GM21515 (cell line): Measurements from ENCODE around the gene ZNF398.

ENCODE experiments used
- ATAC-seq: cut with Tn5 transposase; IDR thresholded peaks from one replicate; pipeline ENCODE4 v1.9.1; 2021; ENCODE audit not compliant: unreplicated experiment

Gene ZNF398

GRCh38 chr7:149195180-149196150 lies 48.2 kb downstream of the ZNF398 start, which contains the start of gene ZNF282:
Gene ZNF282 (plus strand): TSS chr7:149195546. CDS start chr7:149195590, 44 bp downstream.
- ATAC-seq = peak; percentile 88

DNA sequence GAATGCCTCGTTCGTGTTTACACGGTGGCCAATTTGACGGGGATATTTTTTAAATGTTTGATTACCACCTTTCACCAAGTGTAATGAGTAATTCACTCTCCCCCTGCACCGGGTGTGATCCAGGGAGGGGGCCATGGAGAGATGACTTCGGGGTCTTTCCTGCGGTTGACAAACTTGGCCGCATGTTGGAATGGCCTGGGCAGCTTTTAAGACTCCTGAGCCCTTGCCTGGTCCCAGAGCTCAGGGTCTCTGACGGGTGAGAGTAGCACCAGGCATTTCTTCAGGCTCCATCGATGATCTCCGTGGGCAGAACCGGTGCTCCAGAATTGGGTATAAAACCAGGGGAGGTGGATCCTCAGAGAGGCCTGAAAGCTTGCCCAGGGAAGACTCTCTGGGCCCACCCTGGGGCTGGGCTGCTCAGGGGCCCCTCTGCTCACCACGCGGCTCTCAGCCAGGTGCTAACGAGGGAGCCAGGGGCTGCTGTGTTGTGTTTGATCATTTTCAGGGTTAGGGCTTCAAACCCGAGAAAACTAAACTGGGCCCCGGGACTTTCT lies 49.0 kb downstream of the ZNF398 start:
- no peak for ATAC-seq

DNA sequence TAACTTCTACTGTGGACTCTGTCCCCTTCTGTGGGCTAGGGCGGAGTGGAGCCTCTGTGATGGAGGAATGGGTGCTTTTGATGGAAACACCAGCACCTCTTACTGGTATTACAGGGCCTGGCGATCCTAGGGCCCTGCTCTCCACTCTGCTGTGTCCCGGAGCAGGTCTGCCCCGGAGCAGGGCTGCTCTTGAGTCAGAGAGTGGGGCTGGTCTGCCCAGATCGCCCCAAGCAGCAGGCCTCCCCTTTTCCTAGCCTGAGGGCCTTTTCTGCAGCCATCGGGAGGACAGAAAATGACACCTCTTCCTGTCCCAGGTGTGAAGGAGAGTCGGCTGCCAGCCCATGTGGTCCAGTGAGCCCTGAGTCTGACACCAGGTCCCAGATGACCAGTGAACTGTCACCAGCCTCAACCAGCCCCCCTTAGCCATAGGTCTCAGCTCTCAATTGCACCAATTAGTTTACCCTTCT lies 49.5 kb downstream of the ZNF398 start:
- ATAC-seq = no peak

DNA sequence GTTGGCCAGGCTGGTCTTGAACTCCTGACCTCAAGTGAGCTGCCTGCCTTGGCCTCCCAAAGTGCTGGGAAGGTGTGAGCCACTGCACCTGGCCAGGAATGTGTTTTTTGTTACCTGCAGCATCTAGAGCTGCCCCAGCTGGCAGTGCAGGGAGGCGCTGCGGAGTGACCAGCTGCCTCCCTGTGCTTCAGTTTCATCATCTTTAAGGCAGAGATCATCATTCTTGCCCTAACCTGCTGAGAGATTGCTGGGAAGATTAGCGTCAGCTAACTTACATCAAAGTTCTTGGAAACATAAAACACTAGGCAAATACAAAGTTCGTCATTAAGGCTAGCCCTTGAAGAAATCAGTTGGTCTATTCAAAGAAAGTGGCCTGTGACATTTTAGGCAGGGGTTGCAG lies 50.4 kb downstream of the ZNF398 start:
- no peak for ATAC-seq

DNA sequence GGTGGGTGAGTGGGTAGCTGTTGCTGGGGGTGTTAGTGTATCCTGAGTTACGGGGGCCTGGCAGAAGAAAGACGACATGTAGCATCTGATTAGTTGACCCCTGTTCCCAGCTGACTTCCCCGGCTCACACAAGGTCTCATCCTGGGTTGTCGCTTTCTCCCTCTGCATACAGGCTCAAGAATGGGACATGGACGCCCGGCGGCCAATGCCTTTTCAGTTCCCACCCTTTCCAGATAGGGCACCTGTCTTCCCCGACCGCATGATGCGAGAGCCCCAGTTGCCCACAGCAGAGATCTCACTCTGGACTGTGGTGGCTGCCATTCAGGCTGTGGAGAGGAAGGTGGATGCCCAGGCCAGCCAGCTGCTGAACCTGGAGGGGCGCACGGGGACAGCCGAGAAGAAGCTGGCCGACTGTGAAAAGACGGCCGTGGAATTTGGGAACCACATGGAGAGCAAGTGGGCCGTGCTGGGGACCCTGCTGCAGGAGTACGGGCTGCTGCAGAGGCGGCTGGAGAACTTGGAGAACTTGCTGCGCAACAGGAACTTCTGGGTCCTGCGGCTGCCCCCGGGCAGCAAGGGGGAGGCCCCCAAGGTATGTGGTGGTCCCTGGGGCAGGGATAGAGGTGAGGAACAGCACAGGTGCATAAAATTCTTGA lies 51.0 kb downstream of the ZNF398 start:
- ATAC-seq = no peak

GRCh38 chr7:149199234-149199995 lies 52.2 kb downstream of the ZNF398 start:
- no peak for ATAC-seq

- ATAC-seq = no peak
Measured at GRCh38 chr7:149202831-149203231, 55.6 kb downstream of the ZNF398 start.

GRCh38 chr7:149205690-149206381 lies 58.6 kb downstream of the ZNF398 start:
- no peak for ATAC-seq

DNA sequence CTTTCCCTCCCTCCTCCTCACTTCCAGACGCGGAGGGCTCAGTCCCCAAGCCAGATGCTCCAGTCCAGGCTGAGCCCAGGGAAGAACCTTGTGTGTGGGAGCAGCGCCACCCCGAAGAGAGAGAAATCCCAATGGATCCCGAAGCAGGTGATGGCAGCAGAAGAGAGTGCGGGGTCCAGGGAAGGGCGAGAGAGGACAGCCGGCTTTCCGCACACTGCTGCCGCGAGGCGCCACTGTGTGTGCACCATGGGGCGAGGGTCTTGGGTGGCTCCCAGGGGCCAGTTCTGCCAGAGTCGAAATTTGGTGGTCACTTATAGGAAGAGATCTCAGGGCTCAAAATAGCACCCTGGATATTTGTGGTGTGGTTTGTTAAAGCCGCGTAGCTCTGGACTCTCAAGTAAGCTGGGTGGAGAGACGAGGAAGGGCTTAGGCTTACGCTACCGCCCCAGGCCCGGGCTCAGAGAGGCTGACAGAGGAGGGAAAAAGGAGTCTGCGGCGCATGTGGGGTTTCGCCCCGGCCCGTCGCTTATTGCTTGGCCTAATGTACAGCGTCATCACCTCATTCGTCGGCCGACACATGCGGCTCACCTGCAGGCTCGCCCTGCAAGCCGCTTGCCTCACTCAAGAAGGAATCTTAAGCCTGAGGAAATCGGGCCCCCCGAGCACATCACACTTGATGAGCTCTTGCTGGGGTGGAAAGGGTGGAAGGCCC lies 60.2 kb downstream of the ZNF398 start:
- ATAC-seq = no peak

DNA sequence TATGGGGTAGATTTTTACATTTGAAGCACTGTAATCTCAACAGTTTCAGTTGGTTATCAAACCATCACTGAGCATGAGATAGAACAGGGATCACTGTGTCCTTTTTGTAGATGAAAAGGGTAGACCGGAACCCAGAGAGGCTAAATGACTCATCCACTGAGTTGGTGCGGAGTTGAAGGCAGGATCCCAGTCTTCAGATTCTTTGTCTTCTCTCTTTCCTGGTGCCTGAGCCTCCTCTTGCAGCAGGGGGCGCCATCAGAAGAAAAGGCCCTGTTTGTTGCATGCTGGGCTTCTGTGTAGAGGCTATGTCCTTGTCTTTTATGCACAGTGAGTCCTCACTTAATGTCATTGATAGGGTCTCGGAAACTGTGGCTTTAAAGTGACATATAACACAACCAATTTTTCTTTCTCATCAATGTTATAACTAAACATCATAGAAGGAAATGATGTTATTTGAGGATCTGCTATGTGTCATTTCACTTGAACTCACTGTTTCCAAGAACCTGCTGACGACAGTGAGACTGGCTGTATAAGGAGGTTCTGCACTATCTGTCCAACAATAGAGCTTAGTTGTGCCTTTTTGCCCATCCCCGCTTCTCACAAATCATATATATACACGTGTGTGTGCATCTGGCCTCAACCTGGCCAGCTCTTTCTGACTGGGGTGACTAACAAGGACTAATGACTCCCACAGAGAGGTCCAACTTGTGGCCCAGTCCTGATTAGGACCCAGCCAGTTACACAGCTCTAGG lies 62.4 kb downstream of the ZNF398 start:
- ATAC-seq = no peak

GRCh38 chr7:149210551-149210950 lies 63.3 kb downstream of the ZNF398 start:
- ATAC-seq = no peak

GRCh38 chr7:149214020-149214720 lies 66.9 kb downstream of the ZNF398 start:
- ATAC-seq = no peak

DNA sequence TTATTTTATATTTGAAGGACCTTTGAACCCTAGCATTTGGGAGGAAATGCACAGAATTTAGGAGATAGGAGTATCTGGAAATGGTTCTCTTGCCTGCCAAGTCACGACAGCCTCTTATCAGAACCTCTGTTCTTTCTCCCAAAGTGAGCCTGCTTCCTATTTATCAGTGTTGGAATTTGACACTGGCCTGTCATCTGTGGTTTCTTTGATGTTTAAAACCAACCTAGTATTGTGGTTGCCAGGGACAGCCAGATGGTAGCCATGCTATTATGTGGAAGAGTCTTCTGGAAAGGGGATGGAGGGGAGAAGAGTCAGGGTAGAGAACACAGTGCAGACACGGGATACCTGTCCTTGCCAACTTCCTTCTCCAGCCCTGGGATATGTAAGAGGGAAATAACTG lies 69.1 kb downstream of the ZNF398 start:
- no peak for ATAC-seq

DNA sequence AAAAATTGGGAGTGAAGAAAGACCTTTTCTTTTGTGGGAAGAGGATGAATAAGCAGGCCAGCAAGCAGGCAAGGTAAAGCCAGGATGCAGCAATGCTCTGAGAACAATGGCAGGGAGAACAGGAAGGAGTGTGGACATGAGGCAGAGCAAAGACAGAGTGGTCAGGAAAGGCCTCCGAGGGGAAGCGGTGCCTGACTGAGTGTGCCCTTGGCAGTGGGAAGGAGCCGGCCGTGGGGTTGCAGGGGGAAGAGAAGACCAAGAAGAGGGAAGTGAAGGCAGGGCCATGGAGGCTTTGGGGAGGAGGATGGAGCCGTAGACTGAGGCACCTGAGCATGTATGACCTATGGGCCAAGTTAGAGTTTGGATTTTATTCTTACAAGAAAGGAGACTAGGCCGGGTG lies 70.3 kb downstream of the ZNF398 start:
- no peak for ATAC-seq

- no peak for ATAC-seq
Measured at GRCh38 chr7:149218469-149219420, 71.5 kb downstream of the ZNF398 start.

DNA sequence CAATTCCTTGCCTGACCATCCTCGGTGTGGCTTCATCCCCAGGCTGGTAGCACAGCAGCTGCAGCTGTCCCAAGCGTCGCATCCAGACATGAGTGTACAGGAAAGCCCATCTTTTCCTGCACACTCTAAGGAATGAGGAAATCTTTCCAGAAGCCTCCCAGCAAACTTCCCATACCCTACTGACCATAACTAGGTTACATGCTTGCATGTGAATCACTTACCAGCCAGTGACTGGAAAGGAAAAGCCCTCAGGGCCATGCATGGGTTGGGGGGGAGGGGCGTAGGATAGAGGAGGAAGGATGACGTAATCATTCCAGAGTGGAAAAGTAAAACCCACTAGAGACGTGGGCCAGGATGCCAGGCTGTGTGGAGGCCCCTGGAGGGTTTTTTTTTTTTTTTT lies 73.3 kb downstream of the ZNF398 start:
- ATAC-seq = no peak

GRCh38 chr7:149223176-149223575 lies 75.9 kb downstream of the ZNF398 start:
- ATAC-seq = no peak
